RWPE2 (cell line): ENCODE results near the gene GOLGA7B.
A peak's percentile ranks its signal among the peaks of the same experiment; 100 is the strongest.

Experiments
- ATAC-seq: fragments of 200-7000 bp; cut with Tn5 transposase; 3 replicates; pipeline ENCODE4 v1.9.1; 2021; ENCODE audit warnings: low read depth
- DNase-seq: peaks from one replicate; pipeline ENCODE4 v3.0.0-alpha.2; 2020; ENCODE audit warnings: low spot score
- H3K27ac ChIP-seq: fragments of 450-650 bp; 2 replicates; pipeline ENCODE4 v1.5.1; 2017; ENCODE audit warnings: mild to moderate bottlenecking; ENCODE audit not compliant: poor library complexity, severe bottlenecking
- H3K27me3 ChIP-seq: fragments of 250-450 bp; sonication (Bioruptor Pico); 2 replicates; pipeline ENCODE4 v1.5.1; 2021; ENCODE audit warnings: mild to moderate bottlenecking, moderate library complexity; ENCODE audit not compliant: insufficient read depth, poor library complexity, severe bottlenecking
- H3K36me3 ChIP-seq: fragments of 250-450 bp; sonication (Bioruptor Pico); 2 replicates; pipeline ENCODE4 v1.5.1; 2020; ENCODE audit warnings: low read depth, mild to moderate bottlenecking, moderate library complexity
- H3K4me1 ChIP-seq: fragments of 250-450 bp; sonication (Bioruptor Pico); 2 replicates; pipeline ENCODE4 v1.5.1; 2021; ENCODE audit warnings: mild to moderate bottlenecking, moderate library complexity; ENCODE audit not compliant: insufficient read depth, poor library complexity, severe bottlenecking
- H3K4me3 ChIP-seq: fragments of 250-450 bp; sonication (Bioruptor Pico); 2 replicates; pipeline ENCODE4 v1.5.1; 2021; ENCODE audit warnings: mild to moderate bottlenecking, moderate library complexity; ENCODE audit not compliant: severe bottlenecking
- H3K9me3 ChIP-seq: fragments of 250-450 bp; sonication (Bioruptor Pico); 2 replicates; pipeline ENCODE4 v1.5.1; 2021; ENCODE audit warnings: mild to moderate bottlenecking, moderate library complexity; ENCODE audit not compliant: severe bottlenecking
- CTCF ChIP-seq: fragments of 450-650 bp; IDR thresholded peaks from one replicate; pipeline ENCODE4 v1.5.1; 2017; ENCODE audit warnings: mild to moderate bottlenecking, moderate library complexity; ENCODE audit not compliant: poor library complexity, severe bottlenecking

GOLGA7B gene

DNA sequence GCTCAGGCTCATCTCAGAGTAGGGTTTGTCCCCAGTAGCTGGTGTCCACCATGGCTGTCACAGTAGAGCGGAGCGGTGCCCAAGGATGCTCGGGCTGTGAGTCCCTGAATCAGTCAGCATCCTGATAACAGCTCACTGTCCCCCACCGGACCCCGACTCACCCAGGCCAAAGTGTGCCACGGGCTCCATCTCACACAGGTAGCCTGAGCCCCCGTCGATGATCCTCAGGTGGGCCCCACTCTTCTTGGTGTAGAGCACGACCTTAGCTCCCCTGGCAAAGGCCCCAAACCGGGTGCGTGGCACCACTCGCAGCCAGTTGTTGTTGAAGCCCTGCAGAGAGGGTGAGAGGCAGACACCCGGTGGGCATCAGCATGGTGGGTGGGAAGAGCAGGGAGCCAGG is 45.4 kb downstream of the GOLGA7B start:
- Histone ChIP-seq H3K4me3 (no peak overlapping the region), H3K36me3 (no peaks in the 10 kb centered on the region), H3K4me1 (peaks cover 1% of the 10 kb centered on the region), H3K27ac (no peak overlapping the region), H3K9me3 (no peaks in the 10 kb centered on the region), H3K27me3 (no peaks in the 10 kb centered on the region)
- peak; percentile 38 for DNase-seq
- ATAC-seq: no peak
- TF ChIP-seq CTCF: no peak

- Histone ChIP-seq H3K36me3 (no peaks in the 10 kb centered on the region), H3K4me3 (no peak overlapping the region), H3K27ac (no peak overlapping the region), H3K27me3 (no peaks in the 10 kb centered on the region), H3K9me3 (no peaks in the 10 kb centered on the region), H3K4me1 (no peaks in the 10 kb centered on the region)
- DNase-seq: no peak
- no peak for TF ChIP-seq CTCF
- no peak for ATAC-seq
These were observed 46.3 kb downstream of the GOLGA7B start for GRCh38 chr10:97895915-97896314.

DNA sequence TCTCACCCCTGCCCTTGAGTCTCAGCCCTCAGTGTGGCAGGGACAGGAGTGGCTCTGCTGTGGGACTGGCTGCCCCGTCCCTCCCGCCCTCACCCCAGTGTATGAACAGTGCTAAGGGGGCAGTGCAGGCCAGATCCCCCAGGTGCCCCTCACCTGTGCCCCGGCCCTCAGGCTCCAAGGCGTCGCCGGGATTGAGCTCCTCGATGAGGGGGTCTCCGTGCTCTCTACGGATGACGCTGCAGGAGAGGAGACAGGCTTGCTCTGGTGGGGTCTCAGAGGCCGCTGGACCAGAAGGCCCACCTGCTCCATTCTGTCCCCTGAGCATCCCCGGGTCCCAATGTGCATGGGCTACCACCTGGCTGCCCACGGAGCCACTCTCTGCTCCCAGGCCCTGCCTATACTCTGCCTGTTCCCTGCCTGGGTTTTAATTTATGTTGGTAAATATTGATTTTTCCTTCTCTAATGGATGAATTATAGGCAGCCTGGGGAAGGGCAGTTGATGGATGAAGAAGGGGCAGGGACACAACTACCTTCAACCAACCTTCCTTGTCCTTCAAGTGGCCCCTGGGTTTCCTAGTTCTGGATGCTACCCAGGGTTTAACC is 47.2 kb downstream of the GOLGA7B start:
- Histone ChIP-seq H3K27me3 (no peaks in the 10 kb centered on the region), H3K4me3 (no peak overlapping the region), H3K4me1 (no peaks in the 10 kb centered on the region), H3K9me3 (no peaks in the 10 kb centered on the region), H3K27ac (no peak overlapping the region), H3K36me3 (no peaks in the 10 kb centered on the region)
- DNase-seq: no peak
- no peak for TF ChIP-seq CTCF
- ATAC-seq: no peak

DNA sequence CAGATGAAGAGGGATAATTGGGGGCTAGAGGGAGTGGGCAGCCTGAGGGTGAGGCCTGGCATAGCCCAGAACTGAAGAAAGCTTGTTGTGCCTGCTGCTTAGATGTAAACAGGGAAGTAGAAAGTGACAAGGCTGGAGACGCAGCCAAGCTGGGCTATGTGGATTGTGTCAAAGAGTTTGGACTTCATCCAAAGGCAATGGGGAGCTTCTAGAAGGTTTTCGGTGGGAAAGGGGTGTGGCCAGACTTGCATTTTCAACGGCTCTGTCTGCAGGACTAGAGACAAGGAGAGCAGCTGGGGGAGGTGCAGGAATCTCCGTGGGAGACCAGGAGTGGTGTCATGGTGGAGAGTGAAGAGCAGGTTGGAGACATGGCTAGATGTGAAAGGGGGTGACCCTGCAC is 48.8 kb downstream of the GOLGA7B start:
- no peak for ATAC-seq
- Histone ChIP-seq H3K9me3 (no peaks in the 10 kb centered on the region), H3K4me1 (no peaks in the 10 kb centered on the region), H3K36me3 (no peaks in the 10 kb centered on the region), H3K4me3 (no peak overlapping the region), H3K27me3 (no peaks in the 10 kb centered on the region), H3K27ac (no peak overlapping the region)
- DNase-seq: no peak
- no peak for TF ChIP-seq CTCF

DNA sequence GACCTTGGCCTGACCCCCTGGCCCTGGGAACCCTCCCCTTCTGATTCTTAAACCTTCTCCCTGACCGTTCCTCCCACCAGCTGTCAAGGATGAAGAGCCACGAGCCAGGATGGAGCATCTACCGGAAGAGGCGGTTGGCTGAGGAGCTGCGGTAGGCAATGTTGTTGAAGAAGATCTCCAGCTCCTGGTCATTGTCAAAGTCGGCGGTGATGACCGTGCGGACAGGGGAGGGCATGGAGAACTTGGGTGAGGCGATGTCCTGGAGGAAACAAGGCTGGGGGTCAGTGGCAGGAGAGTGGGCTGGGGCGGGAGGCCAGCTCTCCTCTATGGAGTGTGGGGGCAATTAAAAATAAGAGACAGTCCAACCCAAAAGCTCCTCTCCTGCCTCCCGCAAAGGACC is 51.7 kb downstream of the GOLGA7B start:
- Histone ChIP-seq H3K27ac (no peak overlapping the region), H3K4me3 (no peak overlapping the region), H3K36me3 (no peaks in the 10 kb centered on the region), H3K9me3 (no peaks in the 10 kb centered on the region), H3K27me3 (no peaks in the 10 kb centered on the region), H3K4me1 (no peaks in the 10 kb centered on the region)
- DNase-seq (no peak), ATAC-seq (no peak)
- no peak for TF ChIP-seq CTCF
